Chondrocyte (in vitro differentiated cells): ENCODE results near the gene ZNF786. TPM values are rescaled to one million over a fixed set of nuclear protein-coding genes. Genes with fewer than 3 reads are reported as not detected.

ENCODE experiments used
- DNase-seq: peaks from one replicate; pipeline ENCODE4 v3.0.0; 2021; ENCODE audit warnings: mixed read lengths, low spot score
- H3K27ac Mint-ChIP-seq: one replicate; pipeline ENCODE4 v1.8.0; 2021; ENCODE audit warnings: mild to moderate bottlenecking, moderate library complexity, mixed read lengths; ENCODE audit not compliant: unreplicated experiment
- H3K27me3 Mint-ChIP-seq: 2 replicates; pipeline ENCODE4 v1.8.0; 2021; ENCODE audit warnings: low read depth, mixed read lengths
- H3K36me3 Mint-ChIP-seq: 2 replicates; pipeline ENCODE4 v1.8.0; 2021; ENCODE audit warnings: low read depth, mixed read lengths
- H3K4me1 Mint-ChIP-seq: 2 replicates; pipeline ENCODE4 v1.8.0; 2021; ENCODE audit warnings: low read depth, mild to moderate bottlenecking, mixed read lengths
- H3K4me3 Mint-ChIP-seq: one replicate; pipeline ENCODE4 v1.8.0; 2021; ENCODE audit warnings: mild to moderate bottlenecking, moderate library complexity, mixed read lengths; ENCODE audit not compliant: unreplicated experiment
- H3K9me3 Mint-ChIP-seq: 2 replicates; pipeline ENCODE4 v1.8.0; 2021; ENCODE audit warnings: low read depth, mixed read lengths
- long read RNA-seq: library from polyadenylated mRNA; stranded (forward); transcript quantifications from one replicate; pipeline ENCODE4 v2.0.0, GENCODE V29; 2021
- total RNA-seq: library from RNA; stranded (reverse); gene quantifications from 3 replicates; pipeline ENCODE4 v1.2.1, GENCODE V29; 2021
- TF ChIP-seq, protein P1 (sequence below): fragments of 200-600 bp; sonication (generic); IDR thresholded peaks from 2 replicates; pipeline ENCODE4 v1.5.0; 2021; ENCODE audit warnings: antibody characterized with exemption, mild to moderate bottlenecking, moderate library complexity

ZNF786 gene, protein sequence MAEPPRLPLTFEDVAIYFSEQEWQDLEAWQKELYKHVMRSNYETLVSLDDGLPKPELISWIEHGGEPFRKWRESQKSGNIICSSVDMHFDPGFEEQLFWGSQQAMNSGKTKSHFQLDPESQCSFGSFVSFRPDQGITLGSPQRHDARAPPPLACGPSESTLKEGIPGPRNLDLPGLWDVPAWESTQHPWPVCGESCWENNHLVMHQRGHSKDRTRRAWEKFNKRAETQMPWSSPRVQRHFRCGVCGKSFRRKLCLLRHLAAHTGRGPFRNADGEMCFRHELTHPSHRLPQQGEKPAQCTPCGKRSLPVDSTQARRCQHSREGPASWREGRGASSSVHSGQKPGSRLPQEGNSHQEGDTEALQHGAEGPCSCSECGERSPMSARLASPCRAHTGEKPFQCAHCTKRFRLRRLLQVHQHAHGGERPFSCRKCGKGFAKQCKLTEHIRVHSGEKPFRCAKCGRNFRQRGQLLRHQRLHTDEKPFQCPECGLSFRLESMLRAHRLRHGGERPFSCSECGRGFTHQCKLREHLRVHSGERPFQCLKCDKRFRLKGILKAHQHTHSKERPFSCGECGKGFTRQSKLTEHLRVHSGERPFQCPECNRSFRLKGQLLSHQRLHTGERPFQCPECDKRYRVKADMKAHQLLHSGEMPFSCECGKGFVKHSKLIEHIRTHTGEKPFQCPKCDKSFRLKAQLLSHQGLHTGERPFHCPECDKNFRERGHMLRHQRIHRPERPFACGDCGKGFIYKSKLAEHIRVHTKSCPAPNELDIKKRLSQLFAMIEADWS
- 7.2 to 7.7 TPM (median 7.3 TPM) in 3 replicates for total RNA-seq
- long read RNA-seq, partial matches to known transcripts = 0 of 10 reads
- long read RNA-seq, other reads (novel, unspliced or antisense) = 2 of 10 reads

- peak within 1 kb of the TSS; percentile 100 for H3K27ac Mint-ChIP-seq
- TF ChIP-seq, protein P1, sequence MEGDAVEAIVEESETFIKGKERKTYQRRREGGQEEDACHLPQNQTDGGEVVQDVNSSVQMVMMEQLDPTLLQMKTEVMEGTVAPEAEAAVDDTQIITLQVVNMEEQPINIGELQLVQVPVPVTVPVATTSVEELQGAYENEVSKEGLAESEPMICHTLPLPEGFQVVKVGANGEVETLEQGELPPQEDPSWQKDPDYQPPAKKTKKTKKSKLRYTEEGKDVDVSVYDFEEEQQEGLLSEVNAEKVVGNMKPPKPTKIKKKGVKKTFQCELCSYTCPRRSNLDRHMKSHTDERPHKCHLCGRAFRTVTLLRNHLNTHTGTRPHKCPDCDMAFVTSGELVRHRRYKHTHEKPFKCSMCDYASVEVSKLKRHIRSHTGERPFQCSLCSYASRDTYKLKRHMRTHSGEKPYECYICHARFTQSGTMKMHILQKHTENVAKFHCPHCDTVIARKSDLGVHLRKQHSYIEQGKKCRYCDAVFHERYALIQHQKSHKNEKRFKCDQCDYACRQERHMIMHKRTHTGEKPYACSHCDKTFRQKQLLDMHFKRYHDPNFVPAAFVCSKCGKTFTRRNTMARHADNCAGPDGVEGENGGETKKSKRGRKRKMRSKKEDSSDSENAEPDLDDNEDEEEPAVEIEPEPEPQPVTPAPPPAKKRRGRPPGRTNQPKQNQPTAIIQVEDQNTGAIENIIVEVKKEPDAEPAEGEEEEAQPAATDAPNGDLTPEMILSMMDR = peak; percentile 96
- no peaks in the 10 kb centered on the region for H3K27me3 Mint-ChIP-seq
- H3K4me3 Mint-ChIP-seq = peak within 1 kb of the TSS; percentile 99
- peaks cover 14% of the 10 kb centered on the region for H3K4me1 Mint-ChIP-seq
- no peaks in the 10 kb centered on the region for H3K36me3 Mint-ChIP-seq
- peak; percentile 96 for DNase-seq
- H3K9me3 Mint-ChIP-seq = no peaks in the 10 kb centered on the region
Measured at GRCh38 chr7:149090397-149091195, at the start of gene ZNF786. Gene ZNF786, minus strand, starts transcription at chr7:149090718. Its CDS starts 78 bp downstream, at chr7:149090640.

DNA sequence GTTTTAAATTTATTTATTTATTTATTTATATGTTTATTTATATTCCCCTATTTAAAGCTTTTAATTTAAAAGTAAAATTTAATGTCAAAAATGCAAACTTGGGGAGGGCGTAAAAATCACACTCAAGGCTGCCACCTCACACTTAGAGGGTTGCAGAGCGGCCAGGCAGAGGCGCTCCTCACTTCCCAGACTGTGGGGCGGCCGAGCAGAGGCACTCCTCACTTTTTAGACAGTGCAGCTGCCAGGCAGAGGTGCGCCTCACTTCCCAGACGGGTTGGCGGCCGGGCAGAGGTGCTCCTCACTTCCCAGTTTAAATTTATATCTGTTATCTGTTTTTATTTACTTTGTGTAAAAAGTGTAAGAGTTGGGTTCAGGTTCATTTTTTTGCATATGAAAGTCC is 45.6 kb upstream of the ZNF786 start:
- Mint-ChIP-seq H3K9me3 (no peaks in the 10 kb centered on the region), H3K4me1 (peaks cover 4% of the 10 kb centered on the region), H3K27ac (no peak overlapping the region), H3K4me3 (no peak overlapping the region), H3K36me3 (no peaks in the 10 kb centered on the region), H3K27me3 (no peaks in the 10 kb centered on the region)
- no peak for DNase-seq
- TF ChIP-seq, protein P1 = no peak

DNA sequence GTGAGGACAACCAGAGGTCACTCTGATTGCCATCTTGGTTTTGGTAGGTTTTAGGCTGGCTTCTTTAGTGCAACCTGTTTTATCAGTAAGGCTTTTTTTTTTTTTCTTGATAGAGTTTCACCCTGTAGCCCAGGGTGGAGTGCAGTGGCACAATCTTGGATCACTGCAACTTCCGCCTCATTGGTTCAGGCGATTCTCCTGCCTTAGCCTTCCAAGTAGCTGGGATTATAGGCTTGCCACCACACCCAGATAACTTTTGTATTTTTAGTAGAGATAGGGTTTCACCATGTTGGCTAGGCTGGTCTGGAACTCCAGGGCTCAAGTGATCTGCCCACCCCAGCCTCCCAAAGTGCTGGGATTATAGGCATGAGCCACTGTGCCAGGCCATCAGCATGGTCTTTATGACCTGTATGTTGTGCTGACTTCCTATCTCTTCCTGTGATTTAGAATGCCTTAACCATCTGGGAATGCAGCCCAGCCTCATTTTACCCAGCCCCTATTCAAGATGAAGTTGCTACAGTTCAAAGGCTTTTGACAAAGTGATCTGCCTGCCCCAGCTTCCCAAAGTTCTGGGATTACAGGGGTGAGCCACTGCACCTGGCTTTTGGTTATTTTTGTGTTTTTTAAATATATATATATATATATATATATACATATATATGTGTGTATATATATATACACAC is 42.7 kb upstream of the ZNF786 start:
- DNase-seq = no peak
- TF ChIP-seq, protein P1 = no peak
- Mint-ChIP-seq H3K27ac (no peak overlapping the region), H3K27me3 (no peaks in the 10 kb centered on the region), H3K4me3 (no peak overlapping the region), H3K9me3 (peaks cover 6% of the 10 kb centered on the region), H3K36me3 (peaks cover 6% of the 10 kb centered on the region), H3K4me1 (peaks cover 4% of the 10 kb centered on the region)

DNA sequence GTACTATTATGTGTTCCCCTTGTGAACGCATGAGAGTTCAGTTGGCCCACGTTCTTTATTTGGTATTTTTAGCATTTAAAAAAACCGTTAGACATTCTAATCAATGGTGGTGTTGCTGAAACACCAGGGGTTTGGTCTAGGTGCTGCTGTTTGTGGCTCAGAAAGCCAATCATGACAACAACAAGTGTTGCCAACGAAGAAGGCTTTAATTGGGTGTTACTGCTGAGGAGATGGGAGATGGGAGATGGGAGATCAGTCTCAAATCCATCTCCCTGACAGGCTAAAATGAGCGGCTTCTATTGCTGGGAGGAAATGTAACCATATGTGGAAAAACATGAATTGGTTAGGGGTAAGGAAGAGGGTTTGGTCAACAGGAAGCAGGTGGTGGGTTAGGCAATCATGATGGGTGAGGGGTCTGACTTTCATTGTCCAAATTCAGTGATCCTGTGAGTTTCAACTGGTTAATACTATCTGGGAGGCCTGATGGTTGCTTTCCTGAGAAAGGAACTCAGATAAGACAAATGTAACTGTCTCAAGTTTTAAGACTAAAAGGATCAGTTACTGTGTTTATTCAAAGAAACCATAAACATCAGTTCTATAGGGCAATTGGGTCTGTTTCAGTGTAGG is 40.2 kb upstream of the ZNF786 start:
- Mint-ChIP-seq H3K36me3 (peaks cover 8% of the 10 kb centered on the region), H3K27me3 (no peaks in the 10 kb centered on the region), H3K4me3 (no peak overlapping the region)

More for the DNA sequence above, 40.2 kb upstream of the ZNF786 start:
- Mint-ChIP-seq H3K9me3 (peaks cover 6% of the 10 kb centered on the region), H3K4me1 (peaks cover 11% of the 10 kb centered on the region), H3K27ac (no peak overlapping the region)
- TF ChIP-seq, protein P1 = no peak
- DNase-seq = no peak
